GM21515 (cell line): ENCODE data around the gene CCL3.
A peak's percentile ranks its signal among the peaks of the same experiment; 100 is the strongest.
"Not testable (repeated sequence)": the region's sequence is repeated elsewhere in the genome, so short reads cannot be mapped to it uniquely, and the experiment has no call there.

Experiments
- ATAC-seq: cut with Tn5 transposase; IDR thresholded peaks from one replicate; pipeline ENCODE4 v1.9.1; 2021; ENCODE audit not compliant: unreplicated experiment

CCL3 gene

GRCh38 chr17:36117505-36118382 is 27.8 kb upstream of the CCL3 start:
- no peak for ATAC-seq

- not testable (repeated sequence) for ATAC-seq
Measured at GRCh38 chr17:36115649-36115977, 25.7 kb upstream of the CCL3 start.

DNA sequence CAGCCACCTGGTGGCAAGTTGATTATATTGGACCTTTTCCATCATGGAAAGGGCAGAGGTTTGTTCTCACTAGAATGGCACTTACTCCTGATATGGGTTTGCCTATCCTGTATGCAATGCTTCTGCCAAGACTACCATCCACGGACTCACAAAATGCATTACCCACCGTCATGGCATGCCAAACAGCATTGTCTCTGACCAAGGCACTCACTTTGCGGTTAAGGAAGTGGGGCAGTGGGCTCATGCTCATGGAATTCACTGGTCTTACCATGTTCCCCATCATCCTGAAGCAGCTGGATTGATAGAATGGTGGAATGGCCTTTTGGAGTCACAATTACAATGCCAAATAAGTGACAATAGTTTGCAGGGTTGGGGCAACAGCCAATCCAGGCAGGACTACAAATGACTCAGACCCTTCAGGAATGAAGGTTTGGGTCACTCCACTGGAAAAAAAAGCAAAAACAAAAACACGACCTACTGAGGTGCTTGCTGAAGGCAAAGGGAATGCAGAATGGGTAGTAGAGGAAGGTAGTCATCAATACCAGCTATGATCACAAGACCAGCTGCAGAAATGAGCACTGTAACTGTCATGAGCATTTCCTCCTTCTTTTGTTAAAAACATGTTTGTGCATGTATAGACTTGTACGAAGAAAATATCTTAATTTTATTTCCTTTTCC is 25.2 kb upstream of the CCL3 start:
- ATAC-seq = not testable (repeated sequence)

GRCh38 chr17:36113131-36113530 is 23.2 kb upstream of the CCL3 start:
- ATAC-seq = not testable (repeated sequence)

DNA sequence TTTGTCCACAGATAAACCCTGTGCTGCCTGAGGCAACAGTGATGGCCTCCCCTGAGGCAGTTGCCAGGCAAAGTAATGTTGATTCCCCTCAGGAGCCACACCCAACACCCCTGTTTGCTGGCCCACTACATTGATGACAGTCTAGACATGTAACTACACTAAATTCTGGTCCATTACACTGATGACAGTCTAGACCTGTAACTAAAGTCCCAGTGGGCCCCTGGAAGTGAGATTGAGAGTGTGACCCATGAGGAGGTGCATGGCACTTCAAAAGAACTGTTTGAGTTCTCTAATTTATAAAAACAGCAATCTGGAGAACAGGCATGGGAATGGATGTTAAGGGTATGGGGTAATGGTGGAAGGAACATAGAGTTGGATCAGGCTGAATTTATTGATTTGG is 22.6 kb upstream of the CCL3 start:
- ATAC-seq = no peak

DNA sequence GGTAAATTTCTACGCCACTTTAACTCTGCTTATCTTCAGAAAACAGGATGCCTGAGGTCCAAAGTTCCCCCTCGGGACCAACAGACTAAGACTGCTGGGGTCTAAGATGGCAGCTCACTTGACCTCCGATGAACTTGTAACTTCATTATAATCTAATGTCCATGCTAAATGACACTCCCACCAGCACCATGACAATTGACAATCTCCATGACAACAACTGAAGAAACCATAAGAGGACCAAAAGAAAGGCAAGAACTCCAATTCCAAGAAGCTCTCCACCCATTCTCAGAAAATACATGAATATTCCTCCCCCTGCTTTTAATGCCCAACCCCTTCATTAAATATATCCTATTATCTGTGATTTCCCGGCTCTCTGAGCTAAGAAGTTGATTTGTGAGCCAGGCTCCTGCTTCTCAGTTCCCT is 21.1 kb upstream of the CCL3 start:
- ATAC-seq = no peak

GRCh38 chr17:36108265-36108664 is 18.3 kb upstream of the CCL3 start:
- not testable (repeated sequence) for ATAC-seq

- ATAC-seq = no peak
Measured at GRCh38 chr17:36107660-36108059, 17.7 kb upstream of the CCL3 start.

- ATAC-seq = no peak
Measured at GRCh38 chr17:36106493-36106835, 16.5 kb upstream of the CCL3 start.

- no peak for ATAC-seq
Measured at GRCh38 chr17:36105781-36106492, 16.0 kb upstream of the CCL3 start.

DNA sequence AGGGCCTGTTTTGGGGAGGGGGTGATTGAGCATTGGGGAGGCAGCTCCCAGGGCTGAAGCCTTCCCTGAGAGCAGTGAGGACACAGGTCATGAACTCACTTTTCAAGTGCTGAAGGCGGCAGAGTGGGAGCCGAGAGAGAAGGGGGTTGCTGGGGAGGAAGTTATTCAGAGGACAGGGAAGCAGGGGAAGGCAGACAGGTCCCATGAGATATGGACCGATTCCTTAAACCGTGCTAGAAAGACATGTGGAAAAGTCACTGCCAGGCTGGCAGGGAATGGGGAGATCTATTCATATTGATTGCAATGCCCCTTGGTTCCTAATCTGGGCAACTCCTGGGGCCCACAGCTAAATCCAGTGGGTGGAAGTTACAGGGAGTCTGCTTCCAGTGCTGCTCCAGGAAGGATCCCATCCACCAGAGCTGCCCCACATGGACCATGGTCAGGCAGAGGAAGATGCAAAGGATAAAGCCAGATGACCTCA is 14.8 kb upstream of the CCL3 start:
- ATAC-seq = no peak

DNA sequence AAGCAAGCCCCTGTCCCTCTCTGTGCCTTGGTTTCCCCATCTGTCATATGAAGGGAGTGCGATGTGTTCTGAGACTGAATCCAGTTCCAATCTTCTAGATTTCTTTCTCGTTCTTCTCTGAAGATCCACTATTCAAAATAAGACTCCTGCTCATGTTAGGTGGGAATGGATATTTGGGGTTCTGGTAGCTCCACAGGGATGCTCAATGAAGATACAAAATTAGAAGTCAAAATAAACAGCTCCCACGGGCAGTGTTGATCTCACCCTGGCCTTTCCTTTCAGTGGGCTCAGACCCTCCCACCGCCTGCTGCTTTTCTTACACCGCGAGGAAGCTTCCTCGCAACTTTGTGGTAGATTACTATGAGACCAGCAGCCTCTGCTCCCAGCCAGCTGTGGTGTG is 14.3 kb upstream of the CCL3 start:
- not testable (repeated sequence) for ATAC-seq

- peak; percentile 68 for ATAC-seq
Measured at GRCh38 chr17:36103401-36103975, 13.5 kb upstream of the CCL3 start, which contains the start of gene CCL4. Gene CCL4 (plus strand): TSS chr17:36103827. CDS start chr17:36103906, 79 bp downstream.

GRCh38 chr17:36099004-36099403 is 9.1 kb upstream of the CCL3 start:
- not testable (repeated sequence) for ATAC-seq

DNA sequence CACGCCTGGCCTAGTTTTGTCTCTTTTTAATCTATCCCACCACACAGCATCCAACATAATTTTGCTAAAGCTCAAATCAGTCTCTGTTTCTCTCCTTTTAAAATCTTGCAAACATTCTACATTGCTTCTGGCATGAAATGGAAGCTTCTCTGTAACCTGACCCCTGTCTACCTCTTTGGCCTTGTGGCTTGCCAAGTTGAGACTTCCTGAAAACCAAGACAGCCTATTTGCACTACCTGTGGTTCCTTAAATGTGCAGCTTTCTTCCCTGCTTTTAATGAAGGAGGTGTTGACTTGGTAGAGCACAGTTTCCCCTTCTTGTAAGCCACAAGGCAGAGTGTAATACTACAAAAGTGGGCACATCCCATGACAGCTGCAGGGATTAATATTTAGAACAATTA is 6.0 kb upstream of the CCL3 start:
- no peak for ATAC-seq

DNA sequence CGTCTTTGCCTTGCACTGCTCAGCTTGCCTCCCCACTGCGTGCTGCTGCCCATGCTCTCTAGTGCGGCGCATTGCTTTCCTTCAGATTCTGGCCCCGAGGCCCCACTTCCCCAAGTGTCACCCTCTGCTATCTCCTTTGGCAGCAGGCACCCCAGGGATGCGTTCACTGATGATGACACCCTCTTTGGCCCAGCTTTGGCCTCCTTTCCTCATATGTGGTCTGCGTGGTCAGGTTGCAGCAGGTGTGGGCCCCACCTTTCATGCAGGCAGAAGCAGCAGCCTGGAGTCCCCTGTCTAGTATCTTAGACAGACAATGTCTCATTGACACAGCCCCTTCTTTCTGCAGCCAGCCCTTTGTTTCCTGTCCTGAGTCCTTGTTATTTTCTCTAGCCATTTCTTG is 4.8 kb upstream of the CCL3 start:
- no peak for ATAC-seq

DNA sequence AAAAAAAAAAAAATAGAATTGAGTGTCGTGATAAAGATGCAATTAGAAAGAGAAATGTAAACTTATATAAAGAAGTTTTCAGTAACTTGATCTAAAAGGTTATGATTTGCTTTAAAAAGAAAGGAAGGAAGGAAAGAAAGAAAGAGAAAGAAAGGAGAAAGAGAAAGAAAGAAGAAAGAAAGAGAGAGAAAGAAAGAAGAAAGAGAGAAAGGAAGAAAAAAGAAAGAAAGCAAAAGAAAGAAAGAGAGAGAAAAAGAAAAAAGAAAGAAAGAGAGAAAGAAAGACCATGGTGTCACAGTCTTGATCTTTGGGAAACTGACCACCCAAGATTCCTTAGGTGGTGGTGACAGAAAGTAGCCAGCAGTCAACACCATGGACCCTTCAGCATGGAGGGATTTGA is 4.3 kb upstream of the CCL3 start:
- ATAC-seq = no peak

DNA sequence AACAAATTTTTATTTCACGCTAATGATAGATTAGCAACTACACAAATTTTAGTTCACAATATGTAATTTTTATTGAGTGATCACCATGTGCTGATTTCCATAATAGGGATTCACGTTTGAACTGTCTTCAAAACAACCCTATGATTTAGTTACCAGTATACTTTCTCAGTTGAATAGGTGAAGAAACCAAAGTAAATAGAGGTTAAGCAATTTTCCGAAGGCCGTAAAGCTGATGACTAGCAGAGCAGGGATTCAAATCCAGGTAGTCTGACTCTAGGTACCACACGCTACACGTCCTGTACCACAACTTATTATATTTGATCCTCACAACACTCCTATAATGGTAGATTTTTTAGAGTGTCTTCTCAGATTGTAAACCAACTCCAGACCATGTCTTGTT is 2.8 kb upstream of the CCL3 start:
- ATAC-seq = not testable (repeated sequence)

DNA sequence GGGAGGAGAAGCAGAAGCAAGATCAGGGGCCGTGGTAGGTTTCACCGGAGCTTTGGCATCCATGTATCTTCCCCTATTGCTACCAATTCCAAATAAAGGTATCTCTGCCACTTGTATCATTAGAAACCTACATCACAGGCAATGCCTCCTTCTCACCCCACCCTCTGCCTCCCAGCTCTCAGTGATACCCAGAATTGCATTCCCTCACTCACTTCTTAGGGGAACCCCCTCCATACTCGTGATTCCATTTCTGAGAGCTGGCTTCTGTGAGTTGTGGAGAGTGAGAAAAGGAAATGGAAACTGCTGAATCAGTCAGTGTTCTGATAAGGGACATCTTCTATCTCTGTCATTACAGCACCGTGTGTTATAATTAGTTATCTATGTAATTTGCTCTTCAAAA is 2.3 kb upstream of the CCL3 start:
- ATAC-seq = no peak

- ATAC-seq = no peak
Measured at GRCh38 chr17:36089339-36089865, 541 bp downstream of the CCL3 start.
